ENCODE measurements around the gene MALRD1. TPM values are rescaled to one million over a fixed set of nuclear protein-coding genes. Genes with fewer than 3 reads are reported as not detected.

MALRD1 gene
- total and polyA plus RNA-seq, 2 donors: 0.27 to 2.5 TPM

- Histone ChIP-seq H3K9me3 (ENCODE audit: control insufficient read depth in 2 of 2, insufficient read depth in 1 of 2, low read length in 1 of 2) (no peaks in the 10 kb centered on the region), H3K4me1 (ENCODE audit: control insufficient read depth in 2 of 2, insufficient read depth in 2 of 2, low read length in 2 of 2) (no peaks in the 10 kb centered on the region), H3K4me3 (ENCODE audit: low read length in 2 of 2) (no peak overlapping the region), H3K36me3 (ENCODE audit: control insufficient read depth in 2 of 2, insufficient read depth in 2 of 2, low read length in 1 of 2) (no peaks in the 10 kb centered on the region), H3K27me3 (ENCODE audit: control insufficient read depth in 2 of 2, insufficient read depth in 1 of 2, low read length in 1 of 2) (no peaks in the 10 kb centered on the region), H3K27ac (ENCODE audit: low read depth in 1 of 2, low read length in 1 of 2) (no peak overlapping the region)
- 92% methylated on average over 2 of the region's 2 CpGs for WGBS
- no peak for DNase-seq (ENCODE audit: low read depth in 6 of 9, low spot score in 9 of 9)
Measured at GRCh38 chr10:19707376-19707775, 658.8 kb downstream of the MALRD1 start.

- H3K27me3 ChIP-seq (ENCODE audit: control insufficient read depth in 2 of 2, insufficient read depth in 1 of 2, low read length in 1 of 2): no peaks in the 10 kb centered on the region
- no peaks in the 10 kb centered on the region for H3K9me3 ChIP-seq (ENCODE audit: control insufficient read depth in 2 of 2, insufficient read depth in 1 of 2, low read length in 1 of 2)
- H3K4me1 ChIP-seq (ENCODE audit: control insufficient read depth in 2 of 2, insufficient read depth in 2 of 2, low read length in 2 of 2): no peaks in the 10 kb centered on the region
- H3K36me3 ChIP-seq (ENCODE audit: control insufficient read depth in 2 of 2, insufficient read depth in 2 of 2, low read length in 1 of 2): no peaks in the 10 kb centered on the region
- H3K4me3 ChIP-seq (ENCODE audit: low read length in 2 of 2): no peak overlapping the region
- no peak overlapping the region for H3K27ac ChIP-seq (ENCODE audit: low read depth in 1 of 2, low read length in 1 of 2)
- no peak for DNase-seq (ENCODE audit: low read depth in 6 of 9, low spot score in 9 of 9)
Measured at GRCh38 chr10:19708031-19708430, 659.4 kb downstream of the MALRD1 start.

- H3K36me3 ChIP-seq (ENCODE audit: control insufficient read depth in 2 of 2, insufficient read depth in 2 of 2, low read length in 1 of 2): no peaks in the 10 kb centered on the region
- 90% methylated on average over 3 of the region's 3 CpGs for WGBS
- H3K9me3 ChIP-seq (ENCODE audit: control insufficient read depth in 2 of 2, insufficient read depth in 1 of 2, low read length in 1 of 2): peaks cover 0 to 1% of the 10 kb centered on the region in 2 donors
Measured at GRCh38 chr10:19710600-19710999, 662.0 kb downstream of the MALRD1 start.

GRCh38 chr10:19713159-19713558, 664.6 kb downstream of the MALRD1 start:
- peaks cover 0 to 1% of the 10 kb centered on the region in 2 donors for H3K9me3 ChIP-seq (ENCODE audit: control insufficient read depth in 2 of 2, insufficient read depth in 1 of 2, low read length in 1 of 2)
- no peaks in the 10 kb centered on the region for H3K4me1 ChIP-seq (ENCODE audit: control insufficient read depth in 2 of 2, insufficient read depth in 2 of 2, low read length in 2 of 2)
- DNase-seq (ENCODE audit: low read depth in 6 of 9, low spot score in 9 of 9): no peak
- H3K27me3 ChIP-seq (ENCODE audit: control insufficient read depth in 2 of 2, insufficient read depth in 1 of 2, low read length in 1 of 2): no peaks in the 10 kb centered on the region
- H3K36me3 ChIP-seq (ENCODE audit: control insufficient read depth in 2 of 2, insufficient read depth in 2 of 2, low read length in 1 of 2): no peaks in the 10 kb centered on the region
- H3K27ac ChIP-seq (ENCODE audit: low read depth in 1 of 2, low read length in 1 of 2): no peak overlapping the region
- no peak overlapping the region for H3K4me3 ChIP-seq (ENCODE audit: low read length in 2 of 2)

More at GRCh38 chr10:19710600-19710999, 662.0 kb downstream of the MALRD1 start:
- Histone ChIP-seq H3K27me3 (ENCODE audit: control insufficient read depth in 2 of 2, insufficient read depth in 1 of 2, low read length in 1 of 2) (no peaks in the 10 kb centered on the region), H3K4me1 (ENCODE audit: control insufficient read depth in 2 of 2, insufficient read depth in 2 of 2, low read length in 2 of 2) (no peaks in the 10 kb centered on the region), H3K4me3 (ENCODE audit: low read length in 2 of 2) (no peak overlapping the region), H3K27ac (ENCODE audit: low read depth in 1 of 2, low read length in 1 of 2) (no peak overlapping the region)
- DNase-seq (ENCODE audit: low read depth in 6 of 9, low spot score in 9 of 9): no peak

GRCh38 chr10:19713800-19714525, 665.4 kb downstream of the MALRD1 start:
- no peak for DNase-seq (ENCODE audit: low read depth in 6 of 9, low spot score in 9 of 9)
- 95% methylated on average over 18 of the region's 18 CpGs for WGBS

GRCh38 chr10:19719284-19719683, 670.7 kb downstream of the MALRD1 start:
- H3K27ac ChIP-seq (ENCODE audit: low read depth in 1 of 2, low read length in 1 of 2): no peak overlapping the region
- no peak overlapping the region for H3K4me3 ChIP-seq (ENCODE audit: low read length in 2 of 2)
- no peaks in the 10 kb centered on the region for H3K27me3 ChIP-seq (ENCODE audit: control insufficient read depth in 2 of 2, insufficient read depth in 1 of 2, low read length in 1 of 2)
- DNase-seq (ENCODE audit: low read depth in 6 of 9, low spot score in 9 of 9): no peak
- H3K9me3 ChIP-seq (ENCODE audit: control insufficient read depth in 2 of 2, insufficient read depth in 1 of 2, low read length in 1 of 2): no peaks in the 10 kb centered on the region
- H3K36me3 ChIP-seq (ENCODE audit: control insufficient read depth in 2 of 2, insufficient read depth in 2 of 2, low read length in 1 of 2): no peaks in the 10 kb centered on the region
- no peaks in the 10 kb centered on the region for H3K4me1 ChIP-seq (ENCODE audit: control insufficient read depth in 2 of 2, insufficient read depth in 2 of 2, low read length in 2 of 2)
- WGBS: 34% methylated on average over 3 of the region's 3 CpGs

More at GRCh38 chr10:19713800-19714525, 665.4 kb downstream of the MALRD1 start:
- Histone ChIP-seq H3K27me3 (ENCODE audit: control insufficient read depth in 2 of 2, insufficient read depth in 1 of 2, low read length in 1 of 2) (no peaks in the 10 kb centered on the region), H3K9me3 (ENCODE audit: control insufficient read depth in 2 of 2, insufficient read depth in 1 of 2, low read length in 1 of 2) (peaks cover 0 to 1% of the 10 kb centered on the region in 2 donors), H3K27ac (ENCODE audit: low read depth in 1 of 2, low read length in 1 of 2) (no peak overlapping the region), H3K4me3 (ENCODE audit: low read length in 2 of 2) (no peak overlapping the region), H3K36me3 (ENCODE audit: control insufficient read depth in 2 of 2, insufficient read depth in 2 of 2, low read length in 1 of 2) (no peaks in the 10 kb centered on the region), H3K4me1 (ENCODE audit: control insufficient read depth in 2 of 2, insufficient read depth in 2 of 2, low read length in 2 of 2) (no peaks in the 10 kb centered on the region)

GRCh38 chr10:19724287-19724686, 675.7 kb downstream of the MALRD1 start:
- Histone ChIP-seq H3K9me3 (ENCODE audit: control insufficient read depth in 2 of 2, insufficient read depth in 1 of 2, low read length in 1 of 2) (no peaks in the 10 kb centered on the region), H3K36me3 (ENCODE audit: control insufficient read depth in 2 of 2, insufficient read depth in 2 of 2, low read length in 1 of 2) (no peaks in the 10 kb centered on the region), H3K27ac (ENCODE audit: low read depth in 1 of 2, low read length in 1 of 2) (no peak overlapping the region), H3K27me3 (ENCODE audit: control insufficient read depth in 2 of 2, insufficient read depth in 1 of 2, low read length in 1 of 2) (no peaks in the 10 kb centered on the region), H3K4me3 (ENCODE audit: low read length in 2 of 2) (no peak overlapping the region), H3K4me1 (ENCODE audit: control insufficient read depth in 2 of 2, insufficient read depth in 2 of 2, low read length in 2 of 2) (no peaks in the 10 kb centered on the region)
- DNase-seq (ENCODE audit: low read depth in 6 of 9, low spot score in 9 of 9): no peak
- WGBS: 83% methylated on average over 1 of the region's 1 CpG

- Histone ChIP-seq H3K27me3 (ENCODE audit: control insufficient read depth in 2 of 2, insufficient read depth in 1 of 2, low read length in 1 of 2) (no peaks in the 10 kb centered on the region), H3K4me3 (ENCODE audit: low read length in 2 of 2) (no peak overlapping the region), H3K9me3 (ENCODE audit: control insufficient read depth in 2 of 2, insufficient read depth in 1 of 2, low read length in 1 of 2) (no peaks in the 10 kb centered on the region), H3K27ac (ENCODE audit: low read depth in 1 of 2, low read length in 1 of 2) (no peak overlapping the region), H3K36me3 (ENCODE audit: control insufficient read depth in 2 of 2, insufficient read depth in 2 of 2, low read length in 1 of 2) (no peaks in the 10 kb centered on the region), H3K4me1 (ENCODE audit: control insufficient read depth in 2 of 2, insufficient read depth in 2 of 2, low read length in 2 of 2) (no peaks in the 10 kb centered on the region)
- WGBS: 60% methylated on average over 2 of the region's 2 CpGs
- no peak for DNase-seq (ENCODE audit: low read depth in 6 of 9, low spot score in 9 of 9)
Measured at GRCh38 chr10:19728376-19728775, 679.8 kb downstream of the MALRD1 start.

- no peak for DNase-seq (ENCODE audit: low read depth in 6 of 9, low spot score in 9 of 9)
- H3K27ac ChIP-seq (ENCODE audit: low read depth in 1 of 2, low read length in 1 of 2): no peak overlapping the region
- no peaks in the 10 kb centered on the region for H3K4me1 ChIP-seq (ENCODE audit: control insufficient read depth in 2 of 2, insufficient read depth in 2 of 2, low read length in 2 of 2)
- H3K4me3 ChIP-seq (ENCODE audit: low read length in 2 of 2): no peak overlapping the region
- 97% methylated on average over 2 of the region's 2 CpGs for WGBS
- no peaks in the 10 kb centered on the region for H3K36me3 ChIP-seq (ENCODE audit: control insufficient read depth in 2 of 2, insufficient read depth in 2 of 2, low read length in 1 of 2)
- no peaks in the 10 kb centered on the region for H3K27me3 ChIP-seq (ENCODE audit: control insufficient read depth in 2 of 2, insufficient read depth in 1 of 2, low read length in 1 of 2)
- H3K9me3 ChIP-seq (ENCODE audit: control insufficient read depth in 2 of 2, insufficient read depth in 1 of 2, low read length in 1 of 2): no peaks in the 10 kb centered on the region
Measured at GRCh38 chr10:19728964-19729363, 680.4 kb downstream of the MALRD1 start.
